Loucy (cell line): ENCODE results near the gene MRPS9.

Experiments used
- H2AFZ ChIP-seq: fragments of 200-600 bp; sonication (generic); 2 replicates; pipeline ENCODE4 v1.6.0; 2016; ENCODE audit warnings: antibody characterized with exemption, mild to moderate bottlenecking, low read length, moderate library complexity
- H3F3A ChIP-seq: fragments of 200-600 bp; 2 replicates; pipeline ENCODE4 v1.6.0; 2016; ENCODE audit warnings: antibody characterized with exemption, low read depth, mild to moderate bottlenecking
- H3K27me3 ChIP-seq: fragments of 200-600 bp; sonication (generic); 2 replicates; pipeline ENCODE4 v1.6.1; 2014; ENCODE audit warnings: low read length, mild to moderate bottlenecking; ENCODE audit not compliant: insufficient read depth, poor library complexity, severe bottlenecking
- H3K36me3 ChIP-seq: fragments of 200-600 bp; sonication (generic); 2 replicates; pipeline ENCODE4 v1.6.1; 2016; ENCODE audit warnings: low read length; ENCODE audit not compliant: insufficient read depth
- H3K4me1 ChIP-seq: fragments of 200-600 bp; sonication (generic); 2 replicates; pipeline ENCODE4 v1.5.1; 2014; ENCODE audit warnings: low read length, mild to moderate bottlenecking; ENCODE audit not compliant: insufficient read depth, poor library complexity, severe bottlenecking
- H3K4me2 ChIP-seq: fragments of 200-600 bp; sonication (generic); 2 replicates; pipeline ENCODE4 v1.6.0; 2014; ENCODE audit warnings: antibody characterized with exemption, low read length, low read depth, mild to moderate bottlenecking; ENCODE audit not compliant: poor library complexity, severe bottlenecking
- H3K4me3 ChIP-seq: fragments of 200-600 bp; sonication (generic); 2 replicates; pipeline ENCODE4 v1.5.1; 2014; ENCODE audit warnings: low read length, mild to moderate bottlenecking, mixed read lengths; ENCODE audit not compliant: poor library complexity, severe bottlenecking
- H3K79me2 ChIP-seq: fragments of 200-600 bp; sonication (generic); 2 replicates; pipeline ENCODE4 v1.6.1; 2014; ENCODE audit warnings: low read length; ENCODE audit not compliant: insufficient read depth
- H3K9ac ChIP-seq: fragments of 200-600 bp; sonication (generic); 2 replicates; pipeline ENCODE4 v1.6.0; 2014; ENCODE audit warnings: mild to moderate bottlenecking, low read depth, low read length, moderate library complexity; ENCODE audit not compliant: poor library complexity, severe bottlenecking
- H3K9me2 ChIP-seq: fragments of 200-600 bp; sonication (generic); replicated peaks from 2 replicates; pipeline ENCODE4 v1.6.1; 2016; ENCODE audit warnings: low read depth, low read length, mixed read lengths
- H3K9me3 ChIP-seq: fragments of 200-600 bp; sonication (generic); 2 replicates; pipeline ENCODE4 v1.6.1; 2014; ENCODE audit warnings: mild to moderate bottlenecking, antibody characterized with exemption, low read length, low read depth; ENCODE audit not compliant: insufficient read depth
- H4K20me1 ChIP-seq: fragments of 200-600 bp; sonication (generic); 2 replicates; pipeline ENCODE4 v1.6.0; 2014; ENCODE audit warnings: antibody characterized with exemption, low read length, mild to moderate bottlenecking; ENCODE audit not compliant: insufficient read depth, poor library complexity, severe bottlenecking
- EZH2phosphoT487 ChIP-seq: fragments of 200-600 bp; IDR thresholded peaks from 2 replicates; pipeline ENCODE4 v1.6.1; 2018; ENCODE audit warnings: antibody characterized with exemption, mild to moderate bottlenecking, moderate library complexity, borderline replicate concordance
- TF ChIP-seq, protein P1 (sequence below): fragments of 200-600 bp; sonication (generic); conservative IDR thresholded peaks from 2 replicates; pipeline ENCODE4 v1.5.1; 2014; ENCODE audit warnings: mild to moderate bottlenecking, antibody characterized with exemption, low read length

The MRPS9 gene

DNA sequence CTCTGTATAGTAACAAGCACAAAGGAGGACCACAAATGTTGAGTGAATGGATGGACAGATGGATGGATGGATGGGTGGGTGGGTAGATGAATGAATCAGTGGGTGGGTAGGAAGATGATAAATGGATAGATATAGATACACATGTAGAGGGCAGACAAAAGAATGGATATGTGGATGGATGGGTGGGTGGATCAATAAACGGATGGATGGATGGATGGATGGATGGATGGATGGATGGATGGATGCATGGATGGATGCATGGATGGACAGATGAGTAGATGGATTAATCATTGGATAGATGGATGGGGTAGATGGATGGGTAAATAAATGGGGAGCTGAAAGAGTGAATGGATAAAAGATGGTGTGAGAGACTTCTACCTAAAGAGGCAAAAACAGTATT, 111.4 kb downstream of the MRPS9 start:
- Histone ChIP-seq H3K4me3 (no peak overlapping the region), H3K27me3 (no peaks in the 10 kb centered on the region), H3K9me2 (no peaks in the 10 kb centered on the region), H2AFZ (no peak overlapping the region), H3K4me1 (peaks cover 4% of the 10 kb centered on the region), H3K9me3 (no peaks in the 10 kb centered on the region), H3K36me3 (no peaks in the 10 kb centered on the region), H4K20me1 (no peaks in the 10 kb centered on the region), H3K79me2 (no peaks in the 10 kb centered on the region), H3K4me2 (no peak overlapping the region), H3F3A (no peaks in the 10 kb centered on the region), H3K9ac (no peak overlapping the region)
- no peak for TF ChIP-seq EZH2phosphoT487
- TF ChIP-seq, protein P1, sequence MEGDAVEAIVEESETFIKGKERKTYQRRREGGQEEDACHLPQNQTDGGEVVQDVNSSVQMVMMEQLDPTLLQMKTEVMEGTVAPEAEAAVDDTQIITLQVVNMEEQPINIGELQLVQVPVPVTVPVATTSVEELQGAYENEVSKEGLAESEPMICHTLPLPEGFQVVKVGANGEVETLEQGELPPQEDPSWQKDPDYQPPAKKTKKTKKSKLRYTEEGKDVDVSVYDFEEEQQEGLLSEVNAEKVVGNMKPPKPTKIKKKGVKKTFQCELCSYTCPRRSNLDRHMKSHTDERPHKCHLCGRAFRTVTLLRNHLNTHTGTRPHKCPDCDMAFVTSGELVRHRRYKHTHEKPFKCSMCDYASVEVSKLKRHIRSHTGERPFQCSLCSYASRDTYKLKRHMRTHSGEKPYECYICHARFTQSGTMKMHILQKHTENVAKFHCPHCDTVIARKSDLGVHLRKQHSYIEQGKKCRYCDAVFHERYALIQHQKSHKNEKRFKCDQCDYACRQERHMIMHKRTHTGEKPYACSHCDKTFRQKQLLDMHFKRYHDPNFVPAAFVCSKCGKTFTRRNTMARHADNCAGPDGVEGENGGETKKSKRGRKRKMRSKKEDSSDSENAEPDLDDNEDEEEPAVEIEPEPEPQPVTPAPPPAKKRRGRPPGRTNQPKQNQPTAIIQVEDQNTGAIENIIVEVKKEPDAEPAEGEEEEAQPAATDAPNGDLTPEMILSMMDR = no peak
